IMR-90 (cell line): ENCODE data around the gene EVPL. TPM values are rescaled to one million over a fixed set of nuclear protein-coding genes. Genes with fewer than 3 reads are reported as not detected.

Experiments
- ATAC-seq: fragments of 200-7000 bp; cut with Tn5 transposase; 2 replicates; pipeline ENCODE4 v1.9.1; 2020; ENCODE audit warnings: low read depth, mild to moderate bottlenecking, moderate library complexity
- BruUV-seq: library from RNA; stranded (reverse); fragments of 400-500 nt; replicated peaks from 2 replicates; lab custom pipeline; 2021; lab: Mats Ljungman, UMichigan
- CTCF ChIA-PET: fragments of 300-600 bp; formaldehyde crosslinking; extraction: SDS; loops from one replicate; lab custom pipeline; 2021; ENCODE audit warnings: antibody characterized with exemption; lab: Yijun Ruan, JAX
- POLR2A ChIA-PET: fragments of 300-600 bp; sonication (Branson Sonifier 250); formaldehyde crosslinking; loops from one replicate; lab custom pipeline; 2022; ENCODE audit warnings: antibody characterized with exemption; ENCODE audit not compliant: unreplicated experiment; lab: Charles Lee
- DNase-seq: peaks from one replicate; pipeline ENCODE4 v3.0.0; 2013
- H2AFZ ChIP-seq: replicated peaks from 2 replicates; pipeline ENCODE3; 2013; ENCODE audit warnings: low read length, mild to moderate bottlenecking; ENCODE audit not compliant: poor library complexity
- H2AK5ac ChIP-seq: 2 replicates; pipeline ENCODE4 v1.6.1; 2013; ENCODE audit warnings: low read depth, low read length, inconsistent platforms
- H2AK9ac ChIP-seq: replicated peaks from 2 replicates; pipeline ENCODE3; 2013; ENCODE audit warnings: mild to moderate bottlenecking, low read depth, low read length, moderate library complexity; ENCODE audit not compliant: poor library complexity
- H2BK120ac ChIP-seq: 2 replicates; pipeline ENCODE4 v1.6.1; 2013; ENCODE audit warnings: low read depth, low read length, inconsistent platforms
- H2BK15ac ChIP-seq: 3 replicates; pipeline ENCODE4 v1.6.1; 2013; ENCODE audit warnings: low read depth, low read length, inconsistent platforms
- H2BK20ac ChIP-seq: 2 replicates; pipeline ENCODE4 v1.6.1; 2013; ENCODE audit warnings: low read depth, mild to moderate bottlenecking, inconsistent platforms, low read length, moderate library complexity
- H2BK5ac ChIP-seq: 2 replicates; pipeline ENCODE4 v1.6.1; 2013; ENCODE audit warnings: mild to moderate bottlenecking, low read depth, low read length, inconsistent platforms; ENCODE audit not compliant: poor library complexity, severe bottlenecking
- H3K14ac ChIP-seq: replicated peaks from 2 replicates; pipeline ENCODE4 v1.6.1; 2013; ENCODE audit warnings: low read depth, low read length, inconsistent platforms
- H3K18ac ChIP-seq: 2 replicates; pipeline ENCODE4 v1.6.1; 2013; ENCODE audit warnings: low read depth, low read length, control low read depth
- H3K23ac ChIP-seq: 2 replicates; pipeline ENCODE4 v1.6.1; 2013; ENCODE audit warnings: low read depth, low read length, inconsistent platforms
- H3K27ac ChIP-seq: 2 replicates; pipeline ENCODE4 v1.5.1; 2013; ENCODE audit warnings: mild to moderate bottlenecking, control low read depth, low read length; ENCODE audit not compliant: insufficient read depth
- H3K27me3 ChIP-seq: 2 replicates; pipeline ENCODE4 v1.6.1; 2013; ENCODE audit warnings: low read length; ENCODE audit not compliant: control insufficient read depth, insufficient read depth
- H3K36me3 ChIP-seq: 2 replicates; pipeline ENCODE4 v1.6.1; 2013; ENCODE audit warnings: low read length, mixed read lengths; ENCODE audit not compliant: control insufficient read depth, insufficient read depth
- H3K4ac ChIP-seq: 2 replicates; pipeline ENCODE4 v1.6.1; 2013; ENCODE audit warnings: low read depth, low read length, inconsistent platforms
- H3K4me1 ChIP-seq: 2 replicates; pipeline ENCODE4 v1.6.1; 2013; ENCODE audit warnings: low read length, mixed read lengths; ENCODE audit not compliant: control insufficient read depth, insufficient read depth
- H3K4me2 ChIP-seq: 2 replicates; pipeline ENCODE4 v1.6.1; 2013; ENCODE audit warnings: low read depth, mild to moderate bottlenecking, control low read depth, low read length, moderate library complexity
- H3K4me3 ChIP-seq: 2 replicates; pipeline ENCODE4 v1.5.1; 2013; ENCODE audit warnings: low read depth, mild to moderate bottlenecking, control low read depth, low read length, moderate library complexity; ENCODE audit not compliant: insufficient read depth
- H3K56ac ChIP-seq: 2 replicates; pipeline ENCODE4 v1.6.1; 2013; ENCODE audit warnings: low read length, inconsistent platforms; ENCODE audit not compliant: insufficient read depth; ENCODE audit errors: extremely low read depth
- H3K79me1 ChIP-seq, 2 experiments: 2 replicates each; pipeline ENCODE4 v1.6.1; 2013; ENCODE audit warnings: low read length in 2 of 2, inconsistent platforms in 1 of 2, low read depth in 1 of 2
- H3K9ac ChIP-seq: 2 replicates; pipeline ENCODE4 v1.6.1; 2013; ENCODE audit warnings: low read depth, low read length, control low read depth
- H3K9me1 ChIP-seq: 2 replicates; pipeline ENCODE4 v1.6.1; 2013; ENCODE audit warnings: low read length, inconsistent platforms; ENCODE audit not compliant: insufficient read depth
- H3K9me3 ChIP-seq: 2 replicates; pipeline ENCODE4 v1.6.1; 2013; ENCODE audit warnings: low read length; ENCODE audit not compliant: control insufficient read depth, insufficient read depth
- H4K20me1 ChIP-seq: 2 replicates; pipeline ENCODE4 v1.6.1; 2013; ENCODE audit warnings: low read length, inconsistent platforms; ENCODE audit not compliant: insufficient read depth
- H4K5ac ChIP-seq: 2 replicates; pipeline ENCODE4 v1.6.1; 2013; ENCODE audit warnings: mild to moderate bottlenecking, low read depth, low read length, control low read depth
- H4K8ac ChIP-seq, 2 experiments: 2 replicates each; pipeline ENCODE4 v1.6.1; 2013; ENCODE audit warnings: low read depth in 2 of 2, low read length in 2 of 2, control low read depth in 1 of 2, inconsistent platforms in 1 of 2
- H4K91ac ChIP-seq: 2 replicates; pipeline ENCODE4 v1.6.1; 2013; ENCODE audit warnings: low read depth, low read length, inconsistent platforms; ENCODE audit not compliant: insufficient read depth
- BHLHE40 ChIP-seq: fragments of 150-350 bp; IDR thresholded peaks from 2 replicates; pipeline ENCODE4 v1.6.1; 2016; ENCODE audit warnings: mild to moderate bottlenecking, low read depth, low read length
- CEBPB ChIP-seq: IDR thresholded peaks from 2 replicates; pipeline ENCODE4 v1.6.1; 2012; ENCODE audit warnings: low read depth, low read length, improper control_type of control experiment
- CHD1 ChIP-seq: IDR thresholded peaks from 2 replicates; pipeline ENCODE4 v1.6.1; 2012; ENCODE audit warnings: low read depth, low read length, improper control_type of control experiment
- CTCF ChIP-seq: conservative IDR thresholded peaks from 2 replicates; pipeline ENCODE4 v1.5.1; 2012; ENCODE audit warnings: mild to moderate bottlenecking, low read depth, low read length, improper control_type of control experiment
- ELK1 ChIP-seq: fragments of 150-350 bp; IDR thresholded peaks from 2 replicates; pipeline ENCODE4 v1.6.1; 2016; ENCODE audit warnings: low read depth, mild to moderate bottlenecking, low read length, moderate library complexity, borderline replicate concordance
- FOS ChIP-seq: fragments of 150-350 bp; IDR thresholded peaks from 2 replicates; pipeline ENCODE4 v1.6.1; 2016; ENCODE audit warnings: low read depth, low read length
- MAFK ChIP-seq: IDR thresholded peaks from 2 replicates; pipeline ENCODE4 v1.6.1; 2012; ENCODE audit warnings: low read depth, low read length, improper control_type of control experiment
- MAZ ChIP-seq: IDR thresholded peaks from 2 replicates; pipeline ENCODE4 v1.6.1; 2012; ENCODE audit warnings: low read depth, mild to moderate bottlenecking, low read length, improper control_type of control experiment, moderate library complexity, borderline replicate concordance
- MXI1 ChIP-seq: IDR thresholded peaks from 2 replicates; pipeline ENCODE4 v1.6.1; 2012; ENCODE audit warnings: low read depth, mild to moderate bottlenecking, low read length, moderate library complexity, borderline replicate concordance
- POLR2A ChIP-seq: IDR thresholded peaks from 2 replicates; pipeline ENCODE4 v1.6.1; 2012; ENCODE audit warnings: mild to moderate bottlenecking, low read depth, low read length
- RAD21 ChIP-seq: IDR thresholded peaks from 2 replicates; pipeline ENCODE4 v1.6.1; 2012; ENCODE audit warnings: low read length, improper control_type of control experiment
- RCOR1 ChIP-seq: IDR thresholded peaks from 2 replicates; pipeline ENCODE4 v1.6.1; 2012; ENCODE audit warnings: mild to moderate bottlenecking, low read length, improper control_type of control experiment; ENCODE audit not compliant: insufficient replicate concordance
- RFX5 ChIP-seq: IDR thresholded peaks from 2 replicates; pipeline ENCODE4 v1.8.0; 2012; ENCODE audit warnings: low read depth, mild to moderate bottlenecking, low read length, moderate library complexity
- SMC3 ChIP-seq: fragments of 150-350 bp; IDR thresholded peaks from 2 replicates; pipeline ENCODE4 v1.6.1; 2016; ENCODE audit warnings: low read depth, mild to moderate bottlenecking, antibody characterized with exemption, low read length, moderate library complexity
- WGBS, 2 experiments: methylation state at CpG; one replicate each; pipeline versions ENCODE4 v1.1.5 to v1.1.7; 2013; ENCODE audit warnings: missing lambda C conversion rate in 2 of 2; ENCODE audit not compliant: insufficient read length in 1 of 2; ENCODE audit errors: extremely low coverage in 2 of 2; 5-methylcytosine and 5-hydroxymethylcytosine counted together
- dilution Hi-C: fragments of 300-500 bp; cut with HindIII; formaldehyde crosslinking; loops from one replicate; pipeline ENCODE4 v1.14.3; 2018; ENCODE audit warnings: low sequenced_read_pairs; ENCODE audit not compliant: unreplicated experiment
- in situ Hi-C: fragments of 300-500 bp; cut with MboI; formaldehyde crosslinking; loops from 3 replicates; pipeline ENCODE4 v1.14.3; 2019; ENCODE audit warnings: low sequenced_read_pairs, inconsistent platforms, mixed read lengths
- intact Hi-C: fragments of 100-400 bp; cut with micrococcal nuclease; formaldehyde crosslinking; loops from 2 replicates; pipeline ENCODE4 v1.10.0; 2022
- polyA plus RNA-seq, 3 experiments: library from polyadenylated mRNA; depleted of rRNA; stranded (reverse); fragments of >200 nt; gene quantifications; 2 replicates each; pipeline ENCODE4 v1.2.3, GENCODE V29; 2012; ENCODE audit warnings: low replicate concordance in 1 of 3
- total RNA-seq: library from RNA; depleted of rRNA; stranded (reverse); fragments of >200 nt; gene quantifications from 2 replicates; pipeline ENCODE4 v1.2.3, GENCODE V29; 2012
- TF ChIP-seq, protein P1 (sequence below): fragments of 150-350 bp; IDR thresholded peaks from 2 replicates; pipeline ENCODE4 v1.6.1; 2017; ENCODE audit warnings: mild to moderate bottlenecking, antibody characterized with exemption, low read length, low read depth

The EVPL gene
- total and polyA plus RNA-seq, 2 of the 4 experiments (the other 2 are of a cell fraction): not detected

- H3K23ac ChIP-seq: no peak overlapping the region
- no peak overlapping the region for H2AK9ac ChIP-seq
- no peak overlapping the region for H2BK20ac ChIP-seq
- H2AK5ac ChIP-seq: no peak overlapping the region
- H3K56ac ChIP-seq: no peak overlapping the region
- ChIA-PET POLR2A (no interaction called here), CTCF (no interaction called here)
- H3K27me3 ChIP-seq: peaks cover 32% of the 10 kb centered on the region
- H4K20me1 ChIP-seq: no peaks in the 10 kb centered on the region
- no peak overlapping the region for H2AFZ ChIP-seq
- intact Hi-C loops (no loop called here), dilution Hi-C loops (no loop called here), in situ Hi-C loops (loop anchor here (10.0 kb wide), 1 partner anchor 275 kb away; no protein-coding TSS in a partner anchor)
- no peak overlapping the region for H3K27ac ChIP-seq
- no peak overlapping the region for H3K4me3 ChIP-seq
- DNase-seq: no peak
- H3K9me1 ChIP-seq: no peaks in the 10 kb centered on the region
- no TSS peak for BruUV-seq
- no peaks in the 10 kb centered on the region for H3K9me3 ChIP-seq
- H2BK5ac ChIP-seq: no peak overlapping the region
- H4K5ac ChIP-seq: no peak overlapping the region
- H3K79me1 ChIP-seq: no peaks in the 10 kb centered on the region
- no peaks in the 10 kb centered on the region for H3K4me1 ChIP-seq
- TF ChIP-seq BHLHE40 (no peak), RFX5 (no peak), MXI1 (no peak), RCOR1 (no peak), FOS (no peak), POLR2A (no peak), ELK1 (no peak), SMC3 (no peak), CEBPB (no peak), RAD21 (no peak), MAZ (no peak), MAFK (no peak), CHD1 (no peak), CTCF (no peak)
- TF ChIP-seq, protein P1, sequence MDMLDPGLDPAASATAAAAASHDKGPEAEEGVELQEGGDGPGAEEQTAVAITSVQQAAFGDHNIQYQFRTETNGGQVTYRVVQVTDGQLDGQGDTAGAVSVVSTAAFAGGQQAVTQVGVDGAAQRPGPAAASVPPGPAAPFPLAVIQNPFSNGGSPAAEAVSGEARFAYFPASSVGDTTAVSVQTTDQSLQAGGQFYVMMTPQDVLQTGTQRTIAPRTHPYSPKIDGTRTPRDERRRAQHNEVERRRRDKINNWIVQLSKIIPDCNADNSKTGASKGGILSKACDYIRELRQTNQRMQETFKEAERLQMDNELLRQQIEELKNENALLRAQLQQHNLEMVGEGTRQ: no peak
- H3K36me3 ChIP-seq: no peaks in the 10 kb centered on the region
- no peak overlapping the region for H4K91ac ChIP-seq
- H3K18ac ChIP-seq: no peak overlapping the region
- H2BK120ac ChIP-seq: no peak overlapping the region
- H3K4me2 ChIP-seq: no peak overlapping the region
- no peak overlapping the region for H4K8ac ChIP-seq
- no peak overlapping the region for H2BK15ac ChIP-seq
- no peak overlapping the region for H3K4ac ChIP-seq
- H3K14ac ChIP-seq: no peak overlapping the region
- no peak for ATAC-seq
- no peak overlapping the region for H3K9ac ChIP-seq
- WGBS, 2 experiments: 60% methylated on average over 1 of the region's 6 CpGs; no CpG with 5 or more reads in 1 of the 2 experiments
Observed at GRCh38 chr17:76019833-76020467, 7.2 kb downstream of the EVPL start.
